HG02884 (cell line): Measurements from ENCODE around the gene NETO2.
A peak's percentile ranks its signal among the peaks of the same experiment; 100 is the strongest.
"Not testable (repeated sequence)": the region's sequence is repeated elsewhere in the genome, so short reads cannot be mapped to it uniquely, and the experiment has no call there.

Experiments
- ATAC-seq: cut with Tn5 transposase; IDR thresholded peaks from one replicate; pipeline ENCODE4 v1.9.1; 2021; ENCODE audit warnings: mild to moderate bottlenecking, moderate library complexity; ENCODE audit not compliant: unreplicated experiment

NETO2 gene, protein sequence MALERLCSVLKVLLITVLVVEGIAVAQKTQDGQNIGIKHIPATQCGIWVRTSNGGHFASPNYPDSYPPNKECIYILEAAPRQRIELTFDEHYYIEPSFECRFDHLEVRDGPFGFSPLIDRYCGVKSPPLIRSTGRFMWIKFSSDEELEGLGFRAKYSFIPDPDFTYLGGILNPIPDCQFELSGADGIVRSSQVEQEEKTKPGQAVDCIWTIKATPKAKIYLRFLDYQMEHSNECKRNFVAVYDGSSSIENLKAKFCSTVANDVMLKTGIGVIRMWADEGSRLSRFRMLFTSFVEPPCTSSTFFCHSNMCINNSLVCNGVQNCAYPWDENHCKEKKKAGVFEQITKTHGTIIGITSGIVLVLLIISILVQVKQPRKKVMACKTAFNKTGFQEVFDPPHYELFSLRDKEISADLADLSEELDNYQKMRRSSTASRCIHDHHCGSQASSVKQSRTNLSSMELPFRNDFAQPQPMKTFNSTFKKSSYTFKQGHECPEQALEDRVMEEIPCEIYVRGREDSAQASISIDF

GRCh38 chr16:47143677-47144558, at the start of gene NETO2:
Gene NETO2 (minus strand): TSS chr16:47143945. CDS start chr16:47143612, 333 bp downstream.
- ATAC-seq: peak; percentile 43

- no peak for ATAC-seq
Measured at GRCh38 chr16:47182318-47182717, 38.6 kb upstream of the NETO2 start.

DNA sequence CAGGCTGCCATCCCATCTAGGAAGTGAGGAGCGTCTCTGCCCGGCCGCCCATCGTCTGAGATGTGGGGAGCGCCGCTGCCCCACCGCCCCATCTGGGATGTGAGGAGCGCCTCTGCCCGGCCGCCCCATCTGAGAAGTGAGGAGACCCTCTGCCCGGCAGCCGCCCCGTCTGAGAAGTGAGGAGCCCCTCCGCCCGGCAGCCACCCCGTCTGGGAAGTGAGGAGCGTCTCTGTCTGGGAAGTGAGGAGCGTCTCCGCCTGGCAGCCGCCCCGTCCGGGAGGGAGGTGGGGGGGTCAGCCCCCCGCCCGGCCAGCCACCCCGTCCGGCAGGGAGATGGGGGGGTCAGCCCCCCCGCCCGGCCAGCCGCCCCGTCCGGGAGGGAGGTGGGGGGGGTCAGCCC, 37.3 kb upstream of the NETO2 start:
- ATAC-seq: not testable (repeated sequence)

GRCh38 chr16:47180073-47180472, 36.3 kb upstream of the NETO2 start:
- no peak for ATAC-seq

GRCh38 chr16:47175152-47175551, 31.4 kb upstream of the NETO2 start:
- ATAC-seq: no peak

DNA sequence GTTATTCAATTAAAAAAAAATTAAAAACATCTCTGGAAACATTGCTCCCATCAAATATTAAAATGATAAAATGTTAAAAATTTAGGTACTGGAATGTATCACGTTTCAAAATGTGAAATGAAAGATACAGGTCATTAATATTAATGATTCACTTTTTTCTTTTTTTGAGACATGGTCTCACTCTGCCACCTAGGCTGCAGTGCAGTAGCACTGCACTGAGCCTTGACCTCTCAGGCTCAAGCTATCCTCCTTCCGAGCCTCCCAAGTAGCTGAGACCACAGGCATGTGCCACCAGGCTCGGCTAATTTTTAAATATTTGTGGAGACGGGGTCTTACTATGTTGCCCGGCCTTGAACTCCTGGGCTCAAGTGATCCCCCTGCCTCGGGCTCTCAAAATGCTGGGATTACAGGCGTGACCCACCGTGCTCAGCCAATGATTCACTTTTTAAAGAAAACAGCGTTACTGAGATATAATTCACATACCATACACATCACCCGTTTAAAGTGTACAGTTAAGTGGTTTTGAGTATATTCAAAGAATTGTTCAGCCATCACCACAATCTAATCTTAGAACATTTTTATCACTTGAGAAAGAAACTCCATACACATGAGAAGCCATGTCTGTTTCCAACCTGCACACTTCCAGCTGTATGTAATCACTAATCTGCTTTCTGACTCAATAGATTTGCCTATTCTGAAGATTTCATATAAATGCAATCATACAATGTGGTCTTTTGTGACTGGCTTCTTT, 19.1 kb upstream of the NETO2 start:
- no peak for ATAC-seq

DNA sequence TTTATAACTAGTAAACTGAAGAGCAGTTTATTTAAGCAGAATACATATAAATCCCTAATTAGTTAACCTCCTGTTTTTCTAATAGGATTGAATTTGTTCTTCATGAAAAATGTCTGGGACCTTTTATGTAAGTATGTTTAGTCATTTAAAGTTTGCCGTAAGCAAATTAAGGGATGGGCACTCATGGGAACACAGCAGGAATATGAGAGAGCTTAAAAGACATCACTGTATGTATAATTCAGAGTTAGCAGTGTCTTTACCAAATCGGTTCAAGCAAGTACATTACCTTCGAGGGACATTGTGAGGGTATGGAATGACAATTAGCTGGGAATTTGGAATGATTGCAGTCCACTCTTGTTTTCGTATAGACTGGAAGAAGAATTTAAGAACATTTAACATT, 17.7 kb upstream of the NETO2 start:
- no peak for ATAC-seq

DNA sequence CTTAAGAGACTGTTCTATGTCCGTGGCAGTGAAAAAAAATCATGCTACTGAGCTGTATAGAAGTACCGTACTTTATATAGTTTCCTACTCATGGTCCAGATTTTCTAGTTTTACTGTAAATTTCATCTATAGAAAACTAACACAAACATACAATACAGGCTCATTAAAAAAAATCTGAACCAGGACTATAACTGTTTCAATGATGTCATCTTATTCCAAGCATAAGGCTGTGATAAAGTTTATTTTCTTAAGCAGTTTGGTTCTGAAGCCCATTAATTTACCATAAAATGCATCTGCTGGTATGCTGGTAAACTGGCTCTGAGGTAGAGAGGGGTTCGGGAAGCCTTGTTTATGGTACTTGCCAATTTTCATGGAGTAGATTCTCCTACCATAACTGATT, 16.7 kb upstream of the NETO2 start:
- ATAC-seq: no peak

DNA sequence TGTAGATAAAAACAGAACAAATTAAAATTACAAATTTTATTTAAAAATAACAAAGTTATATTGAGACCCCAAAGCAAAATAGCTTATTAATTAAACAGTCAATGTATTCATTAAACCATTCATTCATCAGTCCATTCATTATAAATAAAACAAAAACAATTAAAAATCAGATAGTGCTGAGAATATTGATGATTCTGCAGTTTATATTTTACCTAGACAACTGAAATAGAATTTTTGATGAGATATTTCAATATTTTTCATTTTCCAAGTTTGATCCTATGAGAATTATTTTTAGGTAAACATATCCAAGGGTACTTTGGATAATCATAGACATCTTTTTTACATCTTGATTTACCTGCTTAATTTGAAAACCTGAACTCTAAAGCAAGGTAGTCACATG, 15.2 kb upstream of the NETO2 start:
- no peak for ATAC-seq

- ATAC-seq: no peak
Measured at GRCh38 chr16:47156680-47157215, 13.0 kb upstream of the NETO2 start.

- ATAC-seq: not testable (repeated sequence)
Measured at GRCh38 chr16:47152501-47152900, 8.8 kb upstream of the NETO2 start.

GRCh38 chr16:47150067-47150466, 6.3 kb upstream of the NETO2 start:
- no peak for ATAC-seq

DNA sequence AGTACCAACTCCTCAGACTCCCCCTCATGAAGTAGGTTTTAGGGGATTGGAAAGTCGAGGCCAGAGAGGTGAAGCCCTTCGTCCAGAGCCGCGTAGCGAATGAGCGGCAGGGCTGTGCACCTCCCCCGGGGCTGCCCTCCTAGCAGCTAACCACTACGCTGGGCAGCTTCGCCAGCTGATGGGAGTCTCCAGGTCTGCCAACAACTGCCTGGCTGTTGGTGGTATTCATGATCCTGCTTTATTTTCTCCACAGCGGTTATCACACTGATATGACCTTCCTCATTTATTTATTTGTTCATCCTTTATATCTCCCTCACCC, 773 bp upstream of the NETO2 start:
- no peak for ATAC-seq

- ATAC-seq: peak; percentile 57
Measured at GRCh38 chr16:47142821-47143676, 696 bp downstream of the NETO2 start.

GRCh38 chr16:47142486-47142820, 1.3 kb downstream of the NETO2 start:
- ATAC-seq: no peak

DNA sequence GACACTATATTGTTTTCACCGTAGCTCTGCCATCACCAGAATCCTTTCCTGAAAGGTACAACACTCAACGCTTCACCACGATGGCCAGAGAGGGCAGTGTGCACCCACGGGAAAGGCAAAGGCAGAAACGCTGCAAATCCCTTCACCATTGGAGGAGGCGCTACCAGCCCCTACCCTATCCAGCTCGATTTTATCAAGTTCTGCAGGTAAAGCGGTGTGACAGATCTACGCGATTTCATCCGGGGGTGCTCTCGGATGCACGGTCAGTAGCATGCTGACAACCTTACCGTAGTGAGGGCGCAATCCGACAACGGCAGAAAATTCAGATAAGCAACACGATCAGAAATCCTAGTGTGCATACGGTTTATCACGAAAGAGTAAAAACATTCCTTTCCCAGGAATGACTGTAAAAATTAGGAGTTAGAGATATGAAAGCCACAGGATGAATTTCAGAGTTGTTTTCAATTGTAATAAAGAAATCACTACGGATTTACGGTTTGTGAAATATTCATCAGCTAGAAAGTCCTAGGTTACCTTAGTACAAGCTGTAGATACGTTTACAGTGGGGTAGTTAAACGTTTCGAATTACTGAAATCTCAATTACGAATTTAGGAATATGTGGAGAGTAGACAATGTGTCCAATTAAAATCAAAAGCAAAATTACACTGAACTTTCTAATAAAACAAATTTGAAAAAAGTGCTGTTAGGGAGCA, 1.8 kb downstream of the NETO2 start:
- ATAC-seq: peak; percentile 46

GRCh38 chr16:47140686-47141085, 3.1 kb downstream of the NETO2 start:
- no peak for ATAC-seq

GRCh38 chr16:47139561-47140185, 4.1 kb downstream of the NETO2 start:
- no peak for ATAC-seq

GRCh38 chr16:47137925-47138324, 5.8 kb downstream of the NETO2 start:
- not testable (repeated sequence) for ATAC-seq
